IPS-18a (cell line): ENCODE results near the gene CIPC.
A peak's percentile ranks its signal among the peaks of the same experiment; 100 is the strongest.

Experiments used
- H3K27ac ChIP-seq: one replicate; pipeline ENCODE4 v1.5.1; 2013; ENCODE audit warnings: low read length
- H3K27me3 ChIP-seq: one replicate; pipeline ENCODE4 v1.6.1; 2013; ENCODE audit warnings: mild to moderate bottlenecking, low read length; ENCODE audit not compliant: control insufficient read depth, insufficient read depth
- H3K36me3 ChIP-seq: one replicate; pipeline ENCODE4 v1.6.1; 2013; ENCODE audit warnings: low read depth, low read length; ENCODE audit not compliant: control insufficient read depth
- H3K4me1 ChIP-seq: one replicate; pipeline ENCODE4 v1.6.1; 2013; ENCODE audit warnings: low read depth, low read length; ENCODE audit not compliant: control insufficient read depth
- H3K4me3 ChIP-seq: one replicate; pipeline ENCODE4 v1.5.1; 2013; ENCODE audit warnings: low read length
- H3K9ac ChIP-seq: one replicate; pipeline ENCODE4 v1.6.1; 2013; ENCODE audit warnings: mild to moderate bottlenecking, low read length, moderate library complexity
- H3K9me3 ChIP-seq: one replicate; pipeline ENCODE4 v1.6.1; 2013; ENCODE audit warnings: low read depth, low read length; ENCODE audit not compliant: control insufficient read depth

Gene CIPC

GRCh38 chr14:77092676-77093075 is 5.4 kb upstream of the CIPC start:
- H3K4me3 ChIP-seq, result no peak overlapping the region
- H3K27me3 ChIP-seq, result no peaks in the 10 kb centered on the region
- H3K9me3 ChIP-seq, result peaks cover 8% of the 10 kb centered on the region
- no peak overlapping the region for H3K9ac ChIP-seq
- H3K27ac ChIP-seq, result no peak overlapping the region
- no peaks in the 10 kb centered on the region for H3K36me3 ChIP-seq
- peaks cover 23% of the 10 kb centered on the region for H3K4me1 ChIP-seq

DNA sequence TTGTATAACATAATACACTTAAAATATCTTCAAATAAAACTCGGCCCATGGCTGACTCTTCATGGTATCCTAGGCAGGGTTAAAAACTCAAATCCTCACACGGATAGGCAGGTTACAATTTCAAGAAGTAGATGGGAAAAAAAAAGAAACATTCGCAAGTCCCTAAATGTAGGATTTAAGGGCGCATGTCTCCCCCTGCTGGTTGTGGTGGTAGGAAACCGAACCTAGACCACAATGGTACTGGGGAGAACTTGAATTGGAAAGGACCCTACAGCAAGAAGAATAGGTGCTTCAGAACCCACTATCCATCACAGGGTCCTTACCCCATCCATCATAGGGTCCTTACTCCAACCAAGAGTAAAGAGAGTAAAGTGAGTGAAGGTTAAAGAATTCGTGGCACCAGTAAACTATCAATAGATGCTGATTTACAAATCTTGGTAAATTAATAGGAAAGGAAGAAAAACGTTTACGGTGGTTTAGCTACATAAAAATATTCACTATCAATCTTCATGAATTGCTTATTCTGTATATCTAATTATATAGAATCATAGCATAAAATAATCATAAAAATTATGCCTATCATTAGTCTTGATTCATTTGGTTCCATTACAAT is 3.3 kb upstream of the CIPC start:
- no peaks in the 10 kb centered on the region for H3K36me3 ChIP-seq
- H3K9ac ChIP-seq, result no peak overlapping the region
- no peak overlapping the region for H3K27ac ChIP-seq
- H3K27me3 ChIP-seq, result no peaks in the 10 kb centered on the region
- H3K4me3 ChIP-seq, result no peak overlapping the region
- H3K9me3 ChIP-seq, result peaks cover 8% of the 10 kb centered on the region
- peaks cover 18% of the 10 kb centered on the region for H3K4me1 ChIP-seq

DNA sequence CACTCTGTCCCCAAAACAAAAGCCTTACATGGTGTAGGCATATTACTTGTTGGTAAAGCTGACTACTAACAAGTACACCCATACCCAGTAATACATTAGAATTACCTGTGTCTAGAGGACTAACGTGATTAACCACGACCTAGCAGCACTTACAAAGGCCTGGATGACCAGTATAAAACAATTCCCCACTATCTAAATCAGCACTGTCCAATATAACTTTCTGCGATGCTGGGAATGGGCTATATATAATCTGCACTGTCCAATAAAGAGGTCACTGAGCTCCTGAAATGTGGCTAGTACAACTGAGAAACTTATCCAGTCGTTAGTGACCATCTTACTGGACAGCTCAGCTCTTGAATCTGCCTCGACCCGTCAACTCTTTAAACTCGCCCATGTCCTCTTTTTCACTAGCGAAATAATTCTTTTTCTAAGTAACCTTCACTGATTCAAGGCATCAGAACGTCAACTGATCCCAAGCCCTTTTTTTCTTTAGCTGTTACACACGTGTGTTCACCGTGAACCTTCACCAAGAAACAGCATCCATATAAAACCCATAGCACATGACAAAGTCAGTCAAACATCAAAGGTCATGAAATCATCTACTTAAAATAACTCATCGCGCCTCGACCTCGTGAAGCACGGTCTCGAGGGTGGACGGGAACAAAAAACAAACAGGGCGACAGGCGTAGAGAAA is 905 bp upstream of the CIPC start:
- no peaks in the 10 kb centered on the region for H3K27me3 ChIP-seq
- peaks cover 19% of the 10 kb centered on the region for H3K4me1 ChIP-seq
- peak overlapping the region; percentile 86 for H3K9ac ChIP-seq
- H3K9me3 ChIP-seq, result no peaks in the 10 kb centered on the region
- peak overlapping the region; percentile 93 for H3K4me3 ChIP-seq
- H3K27ac ChIP-seq, result peak overlapping the region; percentile 81
- H3K36me3 ChIP-seq, result no peaks in the 10 kb centered on the region

- Histone ChIP-seq H3K4me1 (peaks cover 19% of the 10 kb centered on the region), H3K9me3 (no peaks in the 10 kb centered on the region), H3K36me3 (no peaks in the 10 kb centered on the region), H3K4me3 (peak overlapping the region; percentile 92), H3K27me3 (no peaks in the 10 kb centered on the region), H3K9ac (peak overlapping the region; percentile 89), H3K27ac (peak overlapping the region; percentile 82)
These were observed 683 bp downstream of the CIPC start for GRCh38 chr14:77098529-77099353.

GRCh38 chr14:77099425-77100167 is 1.5 kb downstream of the CIPC start:
- H3K4me1 ChIP-seq, result peaks cover 24% of the 10 kb centered on the region
- H3K4me3 ChIP-seq, result peak overlapping the region; percentile 92
- no peak overlapping the region for H3K27ac ChIP-seq
- H3K9ac ChIP-seq, result no peak overlapping the region
- H3K36me3 ChIP-seq, result no peaks in the 10 kb centered on the region
- no peaks in the 10 kb centered on the region for H3K27me3 ChIP-seq
- no peaks in the 10 kb centered on the region for H3K9me3 ChIP-seq

DNA sequence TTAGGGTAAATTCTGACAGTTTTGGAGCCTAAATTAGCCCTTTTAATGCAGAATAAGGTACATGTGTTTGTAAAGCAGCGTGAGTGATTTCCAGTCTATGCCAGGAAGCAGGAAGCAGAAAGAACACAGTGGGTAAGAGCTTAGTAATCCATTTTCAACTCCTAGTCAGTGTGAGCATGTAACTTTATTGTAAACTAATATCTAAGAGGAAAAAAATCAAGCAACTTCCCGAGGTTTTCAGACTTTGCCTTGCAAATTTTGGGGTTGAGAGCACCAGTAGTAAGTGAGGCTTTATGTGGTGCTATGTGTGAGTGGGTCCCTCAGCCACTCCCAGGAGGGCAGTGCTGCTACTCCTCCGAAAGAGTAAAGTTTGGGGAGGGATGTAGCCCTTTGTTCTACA is 2.9 kb downstream of the CIPC start:
- no peaks in the 10 kb centered on the region for H3K9me3 ChIP-seq
- no peak overlapping the region for H3K4me3 ChIP-seq
- no peak overlapping the region for H3K9ac ChIP-seq
- H3K36me3 ChIP-seq, result no peaks in the 10 kb centered on the region
- no peaks in the 10 kb centered on the region for H3K27me3 ChIP-seq
- no peak overlapping the region for H3K27ac ChIP-seq
- H3K4me1 ChIP-seq, result peaks cover 37% of the 10 kb centered on the region

- no peaks in the 10 kb centered on the region for H3K27me3 ChIP-seq
- no peaks in the 10 kb centered on the region for H3K9me3 ChIP-seq
- peaks cover 35% of the 10 kb centered on the region for H3K4me1 ChIP-seq
- H3K4me3 ChIP-seq, result no peak overlapping the region
- H3K9ac ChIP-seq, result no peak overlapping the region
- peaks cover 7% of the 10 kb centered on the region for H3K36me3 ChIP-seq
- no peak overlapping the region for H3K27ac ChIP-seq
These were observed 4.1 kb downstream of the CIPC start for GRCh38 chr14:77102154-77102553.

- H3K9ac ChIP-seq, result no peak overlapping the region
- peaks cover 33% of the 10 kb centered on the region for H3K4me1 ChIP-seq
- no peak overlapping the region for H3K4me3 ChIP-seq
- no peaks in the 10 kb centered on the region for H3K27me3 ChIP-seq
- no peak overlapping the region for H3K27ac ChIP-seq
- H3K36me3 ChIP-seq, result peaks cover 16% of the 10 kb centered on the region
- H3K9me3 ChIP-seq, result no peaks in the 10 kb centered on the region
These were observed 5.4 kb downstream of the CIPC start for GRCh38 chr14:77103475-77103874.

DNA sequence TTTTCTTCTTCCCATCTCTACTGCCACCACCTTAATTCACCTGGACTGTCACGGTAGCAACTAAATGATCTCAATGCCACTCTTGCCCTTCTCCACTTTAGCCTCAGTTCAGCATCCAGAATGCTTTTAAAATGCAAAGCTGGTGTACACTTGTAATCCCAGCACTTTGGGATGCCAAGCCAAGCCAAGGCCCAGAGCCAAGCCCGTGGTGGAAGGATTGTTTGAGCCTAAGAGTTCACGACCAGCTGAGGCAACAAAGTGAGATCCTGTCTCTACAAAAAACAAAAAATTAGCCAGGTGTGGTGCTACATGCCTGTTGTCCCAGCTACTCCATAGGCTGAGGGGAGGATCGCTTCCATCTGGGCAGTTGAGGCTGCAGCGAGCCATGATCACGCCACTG is 5.9 kb downstream of the CIPC start:
- H3K27me3 ChIP-seq, result no peaks in the 10 kb centered on the region
- no peak overlapping the region for H3K9ac ChIP-seq
- no peak overlapping the region for H3K4me3 ChIP-seq
- H3K9me3 ChIP-seq, result no peaks in the 10 kb centered on the region
- peaks cover 19% of the 10 kb centered on the region for H3K36me3 ChIP-seq
- H3K27ac ChIP-seq, result no peak overlapping the region
- peaks cover 32% of the 10 kb centered on the region for H3K4me1 ChIP-seq

DNA sequence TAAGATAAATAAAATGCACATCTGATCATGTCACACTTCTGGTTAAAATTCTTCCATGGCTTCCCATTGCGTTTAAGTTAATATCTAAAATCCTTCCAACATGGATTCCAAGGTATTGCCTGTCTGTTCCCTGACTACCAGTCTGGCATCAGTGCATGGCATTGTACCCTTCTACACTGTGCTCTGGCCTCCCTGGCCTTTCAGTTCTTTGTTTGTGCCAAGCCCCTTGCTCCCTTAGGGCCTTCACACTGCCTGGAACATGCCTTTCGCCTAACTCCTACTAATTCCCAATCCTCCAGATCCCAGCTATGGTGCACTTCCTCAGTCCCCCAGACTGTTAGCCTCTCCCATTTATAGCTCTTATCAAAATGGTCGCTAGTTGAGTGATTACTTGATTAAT is 6.3 kb downstream of the CIPC start:
- Histone ChIP-seq H3K36me3 (peaks cover 20% of the 10 kb centered on the region), H3K27ac (no peak overlapping the region), H3K9ac (no peak overlapping the region)

More for the DNA sequence above, 6.3 kb downstream of the CIPC start:
- peaks cover 30% of the 10 kb centered on the region for H3K4me1 ChIP-seq
- H3K4me3 ChIP-seq, result no peak overlapping the region
- no peaks in the 10 kb centered on the region for H3K9me3 ChIP-seq
- no peaks in the 10 kb centered on the region for H3K27me3 ChIP-seq
